Measurements from ENCODE around the gene PEF1.

Gene PEF1

GRCh38 chr1:31584869-31585735 is 59.6 kb downstream of the PEF1 start:
- no peak for ATAC-seq
- TF ChIP-seq OSR1 (CRISPR knock-in tag; IDR thresholded peaks at IDR 0.05) (no peak), CSDC2 (CRISPR knock-in tag; IDR thresholded peaks at IDR 0.05) (no peak), PPARA (CRISPR knock-in tag; IDR thresholded peaks at IDR 0.05; ENCODE audit: borderline replicate concordance) (no peak)

- TF ChIP-seq CREB5 (CRISPR knock-in tag; IDR thresholded peaks at IDR 0.05; ENCODE audit: low read depth) (no peak), ZNF70 (CRISPR knock-in tag; IDR thresholded peaks at IDR 0.05) (peak; percentile 70; the same call in 1 of the 2 replicates), ZFP30 (CRISPR knock-in tag; IDR thresholded peaks at IDR 0.05) (no peak), RARB (CRISPR knock-in tag; IDR thresholded peaks at IDR 0.05) (no peak), TSHZ2 (CRISPR knock-in tag; IDR thresholded peaks at IDR 0.05) (0 out of 2 replicates have a peak, but pooled peaks have one; percentile 16), TOX (CRISPR knock-in tag; IDR thresholded peaks at IDR 0.05; ENCODE audit: borderline replicate concordance) (no peak)
- ATAC-seq = peak; percentile 64
These were observed 60.4 kb downstream of the PEF1 start for GRCh38 chr1:31583995-31584868.

- ATAC-seq = no peak
- TF ChIP-seq ZNF70 (CRISPR knock-in tag; IDR thresholded peaks at IDR 0.05) (no peak), TCF4 (CRISPR knock-in tag; IDR thresholded peaks at IDR 0.05; ENCODE audit: borderline replicate concordance) (no peak), ZC3H10 (CRISPR knock-in tag; IDR thresholded peaks at IDR 0.05) (no peak), PPARA (CRISPR knock-in tag; IDR thresholded peaks at IDR 0.05; ENCODE audit: borderline replicate concordance) (no peak), CREB5 (CRISPR knock-in tag; IDR thresholded peaks at IDR 0.05; ENCODE audit: low read depth) (no peak), ZNF8 (CRISPR knock-in tag; IDR thresholded peaks at IDR 0.05) (no peak), PATZ1 (CRISPR knock-in tag; IDR thresholded peaks at IDR 0.05; ENCODE audit: borderline replicate concordance) (no peak), OSR1 (CRISPR knock-in tag; IDR thresholded peaks at IDR 0.05) (no peak), GLIS3 (CRISPR knock-in tag; IDR thresholded peaks at IDR 0.05) (no peak), BACH2 (CRISPR knock-in tag; IDR thresholded peaks at IDR 0.05; ENCODE audit: borderline replicate concordance) (no peak), ZFP3 (CRISPR knock-in tag; IDR thresholded peaks at IDR 0.05) (no peak), ZNF565 (CRISPR knock-in tag; conservative IDR thresholded peaks at IDR 0.05; ENCODE audit: low read depth) (no peak), ESRRG (CRISPR knock-in tag; IDR thresholded peaks at IDR 0.05) (no peak), POU6F1 (CRISPR knock-in tag; IDR thresholded peaks at IDR 0.05; ENCODE audit: borderline replicate concordance, low read depth) (no peak)
These were observed 61.3 kb downstream of the PEF1 start for GRCh38 chr1:31583082-31583994.

Measured in SK-N-SH treated with all-trans-retinoic acid at 6 μM for 48 hours (cell line).